Right lobe of liver (tissue), 6 donors: ENCODE data around the gene NSG1. TPM values are rescaled to one million over a fixed set of nuclear protein-coding genes. Genes with fewer than 3 reads are reported as not detected.

ENCODE experiments used
- ATAC-seq, 4 donors: fragments of 200-7000 bp; cut with Tn5 transposase; one replicate each; pipeline ENCODE4 v1.9.1; 2020; ENCODE audit warnings: mild to moderate bottlenecking in 4 of 4, moderate library complexity in 4 of 4
- DNase-seq, 3 donors: peaks; one replicate each; pipeline ENCODE4 v3.0.0-alpha.2; 2020
- H3K27ac ChIP-seq, 3 donors: fragments of 200-600 bp; one replicate each; pipeline ENCODE4 v1.8.0; 2022
- H3K27me3 ChIP-seq, 2 donors: fragments of 200-600 bp; one replicate each; pipeline ENCODE4 v1.8.0; 2022
- H3K36me3 ChIP-seq, 4 donors: fragments of 200-600 bp; sonication (generic) in 1 of 4; one replicate each; pipeline versions ENCODE4 v1.5.1 to v1.8.0; 2017 to 2022; ENCODE audit warnings: control low read depth in 1 of 4
- H3K4me1 ChIP-seq, 4 donors: fragments of 200-600 bp; sonication (generic) in 1 of 4; one replicate each; pipeline versions ENCODE4 v1.5.1 to v1.8.0; 2017 to 2022; ENCODE audit warnings: control low read depth in 1 of 4
- H3K4me3 ChIP-seq, 3 donors: fragments of 200-600 bp; one replicate each; pipeline ENCODE4 v1.8.0; 2022
- H3K9me3 ChIP-seq, 4 donors: fragments of 200-600 bp; sonication (generic) in 1 of 4; one replicate each; pipeline versions ENCODE4 v1.5.1 to v1.8.0; 2017 to 2022; ENCODE audit warnings: control low read depth in 1 of 4
- POLR2A ChIP-seq: fragments of 450-650 bp; IDR thresholded peaks from one replicate; pipeline ENCODE4 v1.6.1; 2017; ENCODE audit warnings: antibody characterized with exemption, mild to moderate bottlenecking
- WGBS: methylation state at CpG from one replicate; pipeline ENCODE4 v1.1.6; 2018; ENCODE audit warnings: low coverage, low lambda C conversion rate; ENCODE audit not compliant: insufficient coverage; ENCODE audit errors: missing lambda C conversion rate; 5-methylcytosine and 5-hydroxymethylcytosine counted together
- intact Hi-C, 2 donors: fragments of 100-400 bp; cut with DNase I; formaldehyde crosslinking; loops; one replicate each; pipeline versions ENCODE4 v1.11.2 to v1.14.1; 2022
- total RNA-seq, 6 experiments: library from RNA; depleted of rRNA in 2 of 6; stranded (reverse); fragments of >200 nt in 2 of 6; fragmentation: NEBNext Ultra II Directional in 3 of 6; extraction: Animal tissue kit (Norgen Biotek cat#: 25700) in 3 of 6; gene quantifications; one replicate each; pipeline versions ENCODE4 v1.1.0 to v1.2.4, GENCODE V29; 2016 to 2023
- TF ChIP-seq, protein P1 (sequence below), 4 donors: fragments of 200-600 bp in 3 of 4; fragments of 450-650 bp in 1 of 4; IDR thresholded peaks; one replicate each; pipeline versions ENCODE4 v1.5.1 to v1.8.0; 2016 to 2022; ENCODE audit warnings: antibody characterized with exemption in 4 of 4, mild to moderate bottlenecking in 2 of 4
- donor health status: DM: no; HTN: yes; CAD: no.
- donor health status: DM: no; HTN: no; CAD: no.
- donor health status: DM: no; HTN: no; CAD: no.
- donor health status: DM: no; HTN: yes; CAD: no.
- donor health status: DM: no; HTN: yes; CAD: no.

The NSG1 gene
- total RNA-seq, 6 experiments from 2014 or later: 0.22 to 0.29 TPM; not detected in 4

DNA sequence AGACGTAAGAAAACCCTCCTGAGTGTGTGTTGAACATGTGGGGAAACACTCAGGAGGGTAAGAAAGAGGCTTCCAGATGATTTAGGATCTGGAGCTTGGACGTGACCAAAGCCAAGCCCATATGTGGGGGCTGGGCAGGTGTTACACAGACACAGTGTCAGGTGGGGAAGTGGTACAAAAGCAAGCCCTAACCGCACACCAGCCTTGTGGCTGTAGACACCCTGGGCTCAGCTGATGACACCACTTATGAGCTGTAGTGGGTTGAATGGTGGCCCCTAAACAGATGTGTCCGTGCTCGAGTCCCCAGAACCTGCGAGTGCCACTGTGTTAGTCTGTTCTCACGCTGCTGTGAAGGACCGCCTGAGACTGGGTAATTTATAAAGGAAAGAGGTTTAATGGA, 25.0 kb upstream of the NSG1 start:
- H3K4me3 ChIP-seq: no peak overlapping the region
- ATAC-seq (no peak), DNase-seq (no peak)
- WGBS: 66% methylated on average over 6 of the region's 8 CpGs
- no peak for TF ChIP-seq POLR2A
- TF ChIP-seq, protein P1, sequence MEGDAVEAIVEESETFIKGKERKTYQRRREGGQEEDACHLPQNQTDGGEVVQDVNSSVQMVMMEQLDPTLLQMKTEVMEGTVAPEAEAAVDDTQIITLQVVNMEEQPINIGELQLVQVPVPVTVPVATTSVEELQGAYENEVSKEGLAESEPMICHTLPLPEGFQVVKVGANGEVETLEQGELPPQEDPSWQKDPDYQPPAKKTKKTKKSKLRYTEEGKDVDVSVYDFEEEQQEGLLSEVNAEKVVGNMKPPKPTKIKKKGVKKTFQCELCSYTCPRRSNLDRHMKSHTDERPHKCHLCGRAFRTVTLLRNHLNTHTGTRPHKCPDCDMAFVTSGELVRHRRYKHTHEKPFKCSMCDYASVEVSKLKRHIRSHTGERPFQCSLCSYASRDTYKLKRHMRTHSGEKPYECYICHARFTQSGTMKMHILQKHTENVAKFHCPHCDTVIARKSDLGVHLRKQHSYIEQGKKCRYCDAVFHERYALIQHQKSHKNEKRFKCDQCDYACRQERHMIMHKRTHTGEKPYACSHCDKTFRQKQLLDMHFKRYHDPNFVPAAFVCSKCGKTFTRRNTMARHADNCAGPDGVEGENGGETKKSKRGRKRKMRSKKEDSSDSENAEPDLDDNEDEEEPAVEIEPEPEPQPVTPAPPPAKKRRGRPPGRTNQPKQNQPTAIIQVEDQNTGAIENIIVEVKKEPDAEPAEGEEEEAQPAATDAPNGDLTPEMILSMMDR (IDR thresholded peaks at IDR 0.05): no peak
- no peaks in the 10 kb centered on the region for H3K4me1 ChIP-seq
- H3K36me3 ChIP-seq: no peaks in the 10 kb centered on the region
- no peaks in the 10 kb centered on the region for H3K27me3 ChIP-seq
- no peak overlapping the region for H3K27ac ChIP-seq
- no peaks in the 10 kb centered on the region for H3K9me3 ChIP-seq
- intact Hi-C loops: no loop called here

DNA sequence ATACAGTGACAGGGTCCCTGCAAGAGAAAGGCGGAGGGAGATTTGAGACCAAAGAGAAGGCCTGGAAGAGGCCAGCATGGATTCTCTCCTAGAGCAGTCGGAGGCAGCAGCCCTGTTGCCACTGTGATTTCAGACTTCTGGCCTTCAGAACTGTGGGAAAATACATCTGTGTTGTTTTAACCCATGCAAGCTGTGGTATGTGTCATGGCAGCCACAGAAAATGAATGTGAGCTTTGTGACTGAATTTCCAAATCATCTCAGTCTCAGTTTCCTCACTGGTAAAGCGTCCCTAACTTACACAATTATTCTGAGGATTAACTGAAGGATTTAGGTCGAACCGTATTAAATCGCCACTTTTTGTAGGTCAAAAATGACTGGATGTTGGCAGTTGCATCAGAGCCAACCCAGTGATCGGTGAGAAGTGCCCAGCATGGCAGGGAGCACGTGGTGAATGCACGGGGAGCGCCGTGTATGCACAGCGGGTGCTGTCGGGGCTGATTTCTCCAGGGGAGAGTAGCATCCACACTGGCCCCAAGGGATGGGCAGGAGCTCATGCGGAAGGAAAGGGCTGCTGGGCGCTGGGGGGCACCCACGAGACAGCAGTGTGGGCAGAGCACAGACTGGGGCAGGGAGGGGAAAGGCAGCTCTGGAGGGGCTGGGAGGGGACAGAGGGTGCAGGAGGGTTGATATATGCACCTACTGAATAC, 23.8 kb upstream of the NSG1 start:
- DNase-seq (no peak), ATAC-seq (no peak)
- Histone ChIP-seq H3K36me3 (no peaks in the 10 kb centered on the region), H3K4me1 (no peaks in the 10 kb centered on the region), H3K9me3 (no peaks in the 10 kb centered on the region), H3K4me3 (no peak overlapping the region), H3K27ac (no peak overlapping the region), H3K27me3 (no peaks in the 10 kb centered on the region)
- WGBS: 41% methylated on average over 6 of the region's 16 CpGs
- TF ChIP-seq, protein P1 (IDR thresholded peaks at IDR 0.05): no peak
- TF ChIP-seq POLR2A: no peak
- intact Hi-C loops: no loop called here

DNA sequence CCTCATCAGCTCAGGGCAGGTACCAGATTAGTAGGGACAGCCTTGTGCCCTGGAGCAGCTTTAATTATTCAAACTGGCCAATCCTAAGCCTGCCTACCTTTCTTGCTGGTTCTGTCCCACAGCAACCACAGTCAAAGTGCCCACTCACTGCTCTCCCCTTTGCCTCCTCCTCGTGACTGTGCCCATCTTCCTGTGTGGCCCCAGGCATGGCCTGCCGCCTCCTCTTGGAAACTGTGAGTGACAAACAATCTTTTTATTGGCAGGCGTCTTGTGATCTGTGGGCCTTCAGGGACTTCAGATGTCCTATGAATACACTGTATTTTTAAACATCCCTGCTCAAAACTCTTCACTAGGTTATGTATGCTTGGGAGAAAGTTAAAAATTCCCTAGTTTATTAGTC, 22.8 kb upstream of the NSG1 start:
- no peak for ATAC-seq
- intact Hi-C loops: no loop called here
- Histone ChIP-seq H3K4me3 (no peak overlapping the region), H3K27me3 (no peaks in the 10 kb centered on the region), H3K36me3 (no peaks in the 10 kb centered on the region), H3K4me1 (no peaks in the 10 kb centered on the region), H3K9me3 (no peaks in the 10 kb centered on the region), H3K27ac (no peak overlapping the region)
- TF ChIP-seq, protein P1 (IDR thresholded peaks at IDR 0.05): no peak
- no peak for TF ChIP-seq POLR2A
- no peak for DNase-seq
- WGBS: 45% methylated on average over 3 of the region's 3 CpGs

DNA sequence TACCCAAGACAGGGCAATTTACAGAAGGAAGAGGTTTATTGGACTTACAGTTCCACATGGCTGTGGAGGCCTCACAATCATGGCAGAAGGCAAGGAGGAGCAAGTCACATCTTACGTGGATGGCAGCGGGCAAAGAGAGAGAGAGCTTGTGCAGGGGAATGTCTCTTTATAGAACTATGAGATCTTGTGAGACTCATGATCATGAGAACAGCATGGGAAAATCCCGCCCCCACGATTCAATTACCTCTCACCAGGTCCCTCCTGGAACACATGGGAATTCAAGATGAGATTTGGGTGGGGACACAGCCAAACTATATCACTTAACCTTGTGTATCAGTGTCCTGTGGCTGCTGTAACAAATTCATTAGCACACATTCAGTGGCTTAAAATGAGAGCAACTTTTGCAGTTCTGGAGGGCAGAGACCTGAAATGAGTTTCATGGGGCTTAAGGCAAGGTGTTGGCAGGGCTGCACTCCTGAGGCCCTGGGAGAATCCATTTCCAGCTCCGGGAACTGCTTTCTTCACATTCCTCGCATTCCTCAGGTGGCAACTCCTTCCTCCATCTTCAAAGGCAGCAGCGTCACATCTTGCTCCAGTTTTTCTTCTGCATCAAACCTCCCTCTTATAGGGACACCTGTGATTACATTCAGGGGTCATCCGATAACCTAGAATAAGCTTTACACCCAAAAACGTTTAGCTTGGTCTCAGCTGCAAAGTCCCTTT, 22.3 kb upstream of the NSG1 start:
- WGBS: 62% methylated on average over 9 of the region's 9 CpGs
- intact Hi-C loops: no loop called here
- no peak for DNase-seq

More for the DNA sequence above, 22.3 kb upstream of the NSG1 start:
- Histone ChIP-seq H3K36me3 (no peaks in the 10 kb centered on the region), H3K4me1 (no peaks in the 10 kb centered on the region), H3K27ac (no peak overlapping the region), H3K4me3 (no peak overlapping the region), H3K27me3 (no peaks in the 10 kb centered on the region), H3K9me3 (no peaks in the 10 kb centered on the region)
- no peak for ATAC-seq
- no peak for TF ChIP-seq POLR2A
- TF ChIP-seq, protein P1 (IDR thresholded peaks at IDR 0.05): no peak
